Body of pancreas (tissue), 4 donors: ENCODE measurements around the gene FDPS.

Experiments used
- POLR2A ChIP-seq, 3 donors: fragments of 450-650 bp; IDR thresholded peaks; one replicate each; pipeline ENCODE4 v1.6.1; 2016; ENCODE audit warnings: antibody characterized with exemption in 3 of 3, mild to moderate bottlenecking in 2 of 3
- TF ChIP-seq, protein P1 (sequence below), 7 experiments: fragments of 450-650 bp in 4 of 7; fragments of 200-600 bp in 3 of 7; sonication (generic) in 3 of 7; IDR thresholded peaks; one replicate each; pipeline ENCODE4 v1.5.1; 2016 to 2019; ENCODE audit warnings: antibody characterized with exemption in 7 of 7

- TF ChIP-seq, protein P1, sequence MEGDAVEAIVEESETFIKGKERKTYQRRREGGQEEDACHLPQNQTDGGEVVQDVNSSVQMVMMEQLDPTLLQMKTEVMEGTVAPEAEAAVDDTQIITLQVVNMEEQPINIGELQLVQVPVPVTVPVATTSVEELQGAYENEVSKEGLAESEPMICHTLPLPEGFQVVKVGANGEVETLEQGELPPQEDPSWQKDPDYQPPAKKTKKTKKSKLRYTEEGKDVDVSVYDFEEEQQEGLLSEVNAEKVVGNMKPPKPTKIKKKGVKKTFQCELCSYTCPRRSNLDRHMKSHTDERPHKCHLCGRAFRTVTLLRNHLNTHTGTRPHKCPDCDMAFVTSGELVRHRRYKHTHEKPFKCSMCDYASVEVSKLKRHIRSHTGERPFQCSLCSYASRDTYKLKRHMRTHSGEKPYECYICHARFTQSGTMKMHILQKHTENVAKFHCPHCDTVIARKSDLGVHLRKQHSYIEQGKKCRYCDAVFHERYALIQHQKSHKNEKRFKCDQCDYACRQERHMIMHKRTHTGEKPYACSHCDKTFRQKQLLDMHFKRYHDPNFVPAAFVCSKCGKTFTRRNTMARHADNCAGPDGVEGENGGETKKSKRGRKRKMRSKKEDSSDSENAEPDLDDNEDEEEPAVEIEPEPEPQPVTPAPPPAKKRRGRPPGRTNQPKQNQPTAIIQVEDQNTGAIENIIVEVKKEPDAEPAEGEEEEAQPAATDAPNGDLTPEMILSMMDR (IDR thresholded peaks at IDR 0.05) = no peak
- no peak for TF ChIP-seq POLR2A (IDR thresholded peaks at IDR 0.05)
Measured at GRCh38 chr1:155325603-155325893, 16.9 kb downstream of the FDPS start.
